ENCODE results near the gene DIS3L2.

- TF ChIP-seq, protein P1, sequence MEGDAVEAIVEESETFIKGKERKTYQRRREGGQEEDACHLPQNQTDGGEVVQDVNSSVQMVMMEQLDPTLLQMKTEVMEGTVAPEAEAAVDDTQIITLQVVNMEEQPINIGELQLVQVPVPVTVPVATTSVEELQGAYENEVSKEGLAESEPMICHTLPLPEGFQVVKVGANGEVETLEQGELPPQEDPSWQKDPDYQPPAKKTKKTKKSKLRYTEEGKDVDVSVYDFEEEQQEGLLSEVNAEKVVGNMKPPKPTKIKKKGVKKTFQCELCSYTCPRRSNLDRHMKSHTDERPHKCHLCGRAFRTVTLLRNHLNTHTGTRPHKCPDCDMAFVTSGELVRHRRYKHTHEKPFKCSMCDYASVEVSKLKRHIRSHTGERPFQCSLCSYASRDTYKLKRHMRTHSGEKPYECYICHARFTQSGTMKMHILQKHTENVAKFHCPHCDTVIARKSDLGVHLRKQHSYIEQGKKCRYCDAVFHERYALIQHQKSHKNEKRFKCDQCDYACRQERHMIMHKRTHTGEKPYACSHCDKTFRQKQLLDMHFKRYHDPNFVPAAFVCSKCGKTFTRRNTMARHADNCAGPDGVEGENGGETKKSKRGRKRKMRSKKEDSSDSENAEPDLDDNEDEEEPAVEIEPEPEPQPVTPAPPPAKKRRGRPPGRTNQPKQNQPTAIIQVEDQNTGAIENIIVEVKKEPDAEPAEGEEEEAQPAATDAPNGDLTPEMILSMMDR (conservative IDR thresholded peaks at IDR 0.05; ENCODE audit: low read length), result no peak
- TF ChIP-seq EZH2phosphoT487 (IDR thresholded peaks at IDR 0.05; ENCODE audit: borderline replicate concordance), result no peak
Measured at GRCh38 chr2:232362174-232362900, 400.8 kb downstream of the DIS3L2 start.
